HepG2 (cell line): ENCODE measurements around the gene CSRNP3. TPM values are rescaled to one million over a fixed set of nuclear protein-coding genes. Genes with fewer than 3 reads are reported as not detected.

Experiments used
- ATAC-seq: fragments of 200-7000 bp; cut with Tn5 transposase; 3 replicates; pipeline ENCODE4 v1.9.1; 2020; ENCODE audit warnings: mild to moderate bottlenecking, moderate library complexity
- BruUV-seq: library from RNA; stranded (reverse); fragments of 400-500 nt; replicated peaks from 2 replicates; lab custom pipeline; 2021; lab: Mats Ljungman, UMichigan
- CTCF ChIA-PET: fragments of 300-600 bp; formaldehyde crosslinking; extraction: SDS; loops from one replicate; lab custom pipeline; 2021; ENCODE audit warnings: low total read pairs, inconsistent platforms, low intra/inter-chr PET ratio; lab: Yijun Ruan, JAX
- POLR2A ChIA-PET: fragments of 350-600 bp; sonication (Branson Sonifier 250); formaldehyde crosslinking; loops from one replicate; lab custom pipeline; 2020; ENCODE audit warnings: antibody characterized with exemption, inconsistent platforms; lab: Yijun Ruan, JAX
- DNase-seq: peaks from one replicate; pipeline ENCODE4 v3.0.0-alpha.2; 2015; ENCODE audit warnings: low spot score
- FAIRE-seq: peaks from 3 replicates; lab custom pipeline; 2011; peaks lifted over from hg19 to GRCh38; lab: Jason Lieb, UNC
- H2AFZ ChIP-seq: one replicate; pipeline ENCODE4 v1.6.1; 2011; ENCODE audit warnings: low read length, inconsistent platforms
- H3K27ac ChIP-seq: fragments of 300-600 bp; 3 replicates; pipeline ENCODE4 v1.8.0; 2011; ENCODE audit warnings: mixed run types, mild to moderate bottlenecking, mixed read lengths, low read length, inconsistent platforms; ENCODE audit not compliant: insufficient read depth; ENCODE audit errors: extremely low read length
- H3K27me3 ChIP-seq, 2 experiments: fragments of 200-600 bp in 1 of 2; 2 replicates in 1 of 2; 3 replicates in 1 of 2; pipeline versions ENCODE4 v1.6.0 to v1.8.0; 2011; ENCODE audit warnings: low read length in 2 of 2, mild to moderate bottlenecking in 2 of 2, moderate library complexity in 2 of 2, inconsistent platforms in 1 of 2; ENCODE audit not compliant: insufficient read depth in 2 of 2, control insufficient read depth in 1 of 2
- H3K36me3 ChIP-seq, 2 experiments: fragments of 200-600 bp in 1 of 2; replicated peaks in 1 of 2; 2 replicates in 1 of 2; 3 replicates in 1 of 2; pipeline versions ENCODE4 v1.5.1 to v1.8.0; 2011; ENCODE audit warnings: low read length in 2 of 2, inconsistent platforms in 1 of 2; ENCODE audit not compliant: insufficient read depth in 2 of 2, control insufficient read depth in 1 of 2
- H3K4me1 ChIP-seq: 2 replicates; pipeline ENCODE4 v1.5.1; 2012; ENCODE audit warnings: low read length, inconsistent platforms; ENCODE audit not compliant: insufficient read depth
- H3K4me2 ChIP-seq: 2 replicates; pipeline ENCODE4 v1.6.0; 2011; ENCODE audit warnings: low read depth, low read length, inconsistent platforms
- H3K4me3 ChIP-seq, 3 experiments: fragments of 200-600 bp in 1 of 3; sonication (generic), shearing (Covaris generic) in 1 of 3; replicated peaks in 1 of 3; 2 replicates each; pipeline ENCODE4 v1.5.1; 2011 to 2016; ENCODE audit warnings: low read length in 3 of 3, inconsistent platforms in 2 of 3, low read depth in 2 of 3, mild to moderate bottlenecking in 2 of 3, control low read depth in 1 of 3, mixed read lengths in 1 of 3; ENCODE audit not compliant: insufficient read depth in 1 of 3
- H3K79me2 ChIP-seq: one replicate; pipeline ENCODE4 v1.6.1; 2011; ENCODE audit warnings: low read length, inconsistent platforms; ENCODE audit not compliant: insufficient read depth
- H3K9ac ChIP-seq: 2 replicates; pipeline ENCODE4 v1.6.0; 2011; ENCODE audit warnings: mild to moderate bottlenecking, low read depth, low read length, inconsistent platforms; ENCODE audit not compliant: insufficient read depth
- H3K9me3 ChIP-seq: 2 replicates; pipeline ENCODE4 v1.5.1; 2012; ENCODE audit warnings: mild to moderate bottlenecking, low read length
- H4K20me1 ChIP-seq: 2 replicates; pipeline ENCODE4 v1.6.0; 2011; ENCODE audit warnings: inconsistent platforms, mild to moderate bottlenecking, low read length, moderate library complexity; ENCODE audit not compliant: insufficient read depth
- NRL ChIP-seq: sonication (generic); formaldehyde crosslinking; IDR thresholded peaks from 2 replicates; pipeline ENCODE4 v1.5.0; 2020; ENCODE audit warnings: missing genetic modification reagents, mild to moderate bottlenecking, moderate library complexity, borderline replicate concordance
- THAP11 ChIP-seq: IDR thresholded peaks from 2 replicates; pipeline ENCODE4 v1.6.1; 2016; ENCODE audit warnings: missing biosample characterization, missing genetic modification reagents
- ZBTB4 ChIP-seq: sonication (generic); formaldehyde crosslinking; IDR thresholded peaks from 2 replicates; pipeline ENCODE4 v1.4.0; 2020; ENCODE audit warnings: missing genetic modification reagents, mild to moderate bottlenecking, borderline replicate concordance
- ZNF354B ChIP-seq: sonication (generic); formaldehyde crosslinking; IDR thresholded peaks from 2 replicates; pipeline ENCODE4 v1.8.0; 2022; ENCODE audit warnings: mild to moderate bottlenecking, missing genetic modification reagents
- ZNF790 ChIP-seq: sonication (generic); formaldehyde crosslinking; IDR thresholded peaks from 2 replicates; pipeline ENCODE4 v1.8.0; 2022; ENCODE audit warnings: missing genetic modification reagents, mild to moderate bottlenecking, borderline replicate concordance
- WGBS: methylation state at CpG from one replicate; pipeline ENCODE4 v1.1.6; 2017; ENCODE audit warnings: low lambda C conversion rate; 5-methylcytosine and 5-hydroxymethylcytosine counted together
- in situ Hi-C: cut with HindIII; loops from 2 replicates; pipeline ENCODE4 v1.10.0; 2017; ENCODE audit warnings: low pct_unique_long_range_greater_than_20kb; ENCODE audit not compliant: extremely low pct_ligation_motif_present
- intact Hi-C: fragments of 100-400 bp; cut with micrococcal nuclease; formaldehyde crosslinking; loops from one replicate; pipeline ENCODE4 v1.10.0; 2022; ENCODE audit not compliant: unreplicated experiment
- polyA plus RNA-seq, 8 experiments: library from polyadenylated mRNA; depleted of rRNA in 3 of 8; stranded (reverse) in 7 of 8; unstranded in 1 of 8; fragments of >200 nt; fragmentation: Illumina TruSeq in 4 of 8; extraction: Trizol in 4 of 8; gene quantifications; 2 replicates each; pipeline versions ENCODE4 v1.2.1 to v1.2.3, GENCODE V29; 2011 to 2016; ENCODE audit warnings: low read depth in 4 of 8, missing spikeins in 1 of 8, mixed read lengths in 1 of 8; ENCODE audit not compliant: insufficient read depth in 1 of 8
- total RNA-seq, 5 experiments: library from RNA; depleted of rRNA; stranded (reverse); fragments of >200 nt; fragmentation: Illumina TruSeq; extraction: Trizol; gene quantifications; 2 replicates each; pipeline ENCODE4 v1.2.3, GENCODE V29; 2016; ENCODE audit warnings: low read depth in 1 of 5
- TF ChIP-seq, protein P1 (sequence below): IDR thresholded peaks from 2 replicates; pipeline ENCODE4 v1.6.1; 2018; ENCODE audit warnings: missing genetic modification reagents, mild to moderate bottlenecking, missing compliant biosample characterization
- TF ChIP-seq, protein P2 (sequence below): IDR thresholded peaks from 2 replicates; pipeline ENCODE4 v1.6.1; 2012; ENCODE audit warnings: low read length, improper control_type of control experiment

The CSRNP3 gene
- total and polyA plus RNA-seq, 2 of the 13 experiments (the other 11 are each of a cell fraction or from before 2014, with no cell fraction given), result not detected

DNA sequence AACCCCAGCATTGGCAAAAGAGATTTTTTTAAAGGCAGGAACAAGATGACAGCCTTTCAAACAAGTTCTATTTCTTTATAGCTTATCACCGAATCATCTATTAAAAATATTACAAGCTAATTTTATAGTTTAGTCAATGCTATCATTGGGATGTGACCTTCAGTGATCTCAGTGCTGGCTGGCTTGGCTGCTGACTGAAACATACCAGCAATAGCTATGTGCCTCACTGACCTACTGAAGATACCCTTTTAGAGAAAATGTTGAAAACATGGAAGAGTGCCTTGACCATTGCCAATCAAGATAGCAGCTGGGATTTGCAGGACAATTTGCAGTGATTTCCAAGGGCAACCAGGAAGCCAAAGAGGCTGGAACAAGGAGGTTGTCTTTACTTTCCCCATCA lies 44.0 kb downstream of the CSRNP3 start:
- BruUV-seq, result no TSS peak
- H3K27ac ChIP-seq, result no peak overlapping the region
- intact Hi-C loops (no loop called here), in situ Hi-C loops (no loop called here)
- WGBS, result 2% methylated on average over 1 of the region's 1 CpG
- H3K9me3 ChIP-seq, result no peaks in the 10 kb centered on the region
- POLR2A ChIA-PET, result no interaction called here
- DNase-seq (no peak), FAIRE-seq (no peak)
- H3K36me3 ChIP-seq, result no peaks in the 10 kb centered on the region
- H3K27me3 ChIP-seq, result no peaks in the 10 kb centered on the region
- H3K4me2 ChIP-seq, result no peak overlapping the region
- no peak overlapping the region for H3K9ac ChIP-seq
- no peaks in the 10 kb centered on the region for H3K79me2 ChIP-seq
- H2AFZ ChIP-seq, result no peak overlapping the region
- H3K4me1 ChIP-seq, result no peaks in the 10 kb centered on the region
- no peak overlapping the region for H3K4me3 ChIP-seq
- TF ChIP-seq, protein P1, sequence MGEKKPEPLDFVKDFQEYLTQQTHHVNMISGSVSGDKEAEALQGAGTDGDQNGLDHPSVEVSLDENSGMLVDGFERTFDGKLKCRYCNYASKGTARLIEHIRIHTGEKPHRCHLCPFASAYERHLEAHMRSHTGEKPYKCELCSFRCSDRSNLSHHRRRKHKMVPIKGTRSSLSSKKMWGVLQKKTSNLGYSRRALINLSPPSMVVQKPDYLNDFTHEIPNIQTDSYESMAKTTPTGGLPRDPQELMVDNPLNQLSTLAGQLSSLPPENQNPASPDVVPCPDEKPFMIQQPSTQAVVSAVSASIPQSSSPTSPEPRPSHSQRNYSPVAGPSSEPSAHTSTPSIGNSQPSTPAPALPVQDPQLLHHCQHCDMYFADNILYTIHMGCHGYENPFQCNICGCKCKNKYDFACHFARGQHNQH (CRISPR knock-in tag), result no peak
- TF ChIP-seq THAP11 (CRISPR knock-in tag) (no peak), ZNF790 (CRISPR knock-in tag) (no peak), ZBTB4 (CRISPR knock-in tag) (no peak), ZNF354B (CRISPR knock-in tag) (no peak), NRL (no peak)
- TF ChIP-seq, protein P2, sequence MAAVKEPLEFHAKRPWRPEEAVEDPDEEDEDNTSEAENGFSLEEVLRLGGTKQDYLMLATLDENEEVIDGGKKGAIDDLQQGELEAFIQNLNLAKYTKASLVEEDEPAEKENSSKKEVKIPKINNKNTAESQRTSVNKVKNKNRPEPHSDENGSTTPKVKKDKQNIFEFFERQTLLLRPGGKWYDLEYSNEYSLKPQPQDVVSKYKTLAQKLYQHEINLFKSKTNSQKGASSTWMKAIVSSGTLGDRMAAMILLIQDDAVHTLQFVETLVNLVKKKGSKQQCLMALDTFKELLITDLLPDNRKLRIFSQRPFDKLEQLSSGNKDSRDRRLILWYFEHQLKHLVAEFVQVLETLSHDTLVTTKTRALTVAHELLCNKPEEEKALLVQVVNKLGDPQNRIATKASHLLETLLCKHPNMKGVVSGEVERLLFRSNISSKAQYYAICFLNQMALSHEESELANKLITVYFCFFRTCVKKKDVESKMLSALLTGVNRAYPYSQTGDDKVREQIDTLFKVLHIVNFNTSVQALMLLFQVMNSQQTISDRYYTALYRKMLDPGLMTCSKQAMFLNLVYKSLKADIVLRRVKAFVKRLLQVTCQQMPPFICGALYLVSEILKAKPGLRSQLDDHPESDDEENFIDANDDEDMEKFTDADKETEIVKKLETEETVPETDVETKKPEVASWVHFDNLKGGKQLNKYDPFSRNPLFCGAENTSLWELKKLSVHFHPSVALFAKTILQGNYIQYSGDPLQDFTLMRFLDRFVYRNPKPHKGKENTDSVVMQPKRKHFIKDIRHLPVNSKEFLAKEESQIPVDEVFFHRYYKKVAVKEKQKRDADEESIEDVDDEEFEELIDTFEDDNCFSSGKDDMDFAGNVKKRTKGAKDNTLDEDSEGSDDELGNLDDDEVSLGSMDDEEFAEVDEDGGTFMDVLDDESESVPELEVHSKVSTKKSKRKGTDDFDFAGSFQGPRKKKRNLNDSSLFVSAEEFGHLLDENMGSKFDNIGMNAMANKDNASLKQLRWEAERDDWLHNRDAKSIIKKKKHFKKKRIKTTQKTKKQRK, result no peak
- TF ChIP-seq, all 625 proteins: peak for 0
- CTCF ChIA-PET, result no interaction called here
- H4K20me1 ChIP-seq, result no peaks in the 10 kb centered on the region
- no peak for ATAC-seq
